Effector memory CD4-positive, alpha-beta T cell (primary cell): ENCODE measurements around the gene BLCAP.

Source experiments
- DNase-seq, 3 donors: peaks; one replicate each; pipeline ENCODE4 v3.0.0-alpha.2; 2020
- H3K27ac ChIP-seq: 2 replicates; pipeline ENCODE4 v1.7.0; 2013; ENCODE audit warnings: mild to moderate bottlenecking, low read length, moderate library complexity; ENCODE audit not compliant: insufficient read depth, poor library complexity, severe bottlenecking
- H3K27me3 ChIP-seq: replicated peaks from 2 replicates; pipeline ENCODE4 v1.7.0; 2013; ENCODE audit warnings: mild to moderate bottlenecking, low read length; ENCODE audit not compliant: insufficient read depth, control insufficient read depth, poor library complexity, severe bottlenecking
- H3K36me3 ChIP-seq: 2 replicates; pipeline ENCODE4 v1.7.0; 2013; ENCODE audit warnings: mild to moderate bottlenecking, low read length, moderate library complexity; ENCODE audit not compliant: control insufficient read depth, insufficient read depth
- H3K4me1 ChIP-seq: 2 replicates; pipeline ENCODE4 v1.7.0; 2013; ENCODE audit warnings: low read length, mild to moderate bottlenecking; ENCODE audit not compliant: control insufficient read depth, insufficient read depth, poor library complexity, severe bottlenecking
- H3K4me3 ChIP-seq: 2 replicates; pipeline ENCODE4 v1.7.0; 2013; ENCODE audit warnings: low read length, low read depth, mild to moderate bottlenecking; ENCODE audit not compliant: insufficient read depth, poor library complexity, severe bottlenecking
- H3K9me3 ChIP-seq: 2 replicates; pipeline ENCODE4 v1.7.0; 2013; ENCODE audit warnings: mild to moderate bottlenecking, low read length, moderate library complexity; ENCODE audit not compliant: control insufficient read depth

The BLCAP gene

DNA sequence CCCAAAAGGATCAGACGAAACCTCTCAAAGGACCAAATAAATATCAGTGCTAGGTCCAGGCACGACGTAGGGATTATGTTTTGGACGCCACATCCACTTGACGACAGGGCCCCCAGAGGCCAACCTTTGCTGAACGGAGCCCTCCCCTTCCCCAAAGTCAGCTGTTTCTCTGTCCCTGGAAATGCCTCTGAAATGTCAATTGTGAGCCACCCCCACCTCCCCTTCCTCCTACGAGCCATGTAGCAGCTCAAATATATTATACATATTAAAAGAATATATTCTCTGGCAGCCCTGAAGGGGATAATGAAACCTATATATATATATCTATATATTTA lies 39.6 kb upstream of the BLCAP start:
- DNase-seq, result no peak
- Histone ChIP-seq H3K27me3 (peaks cover 21% of the 10 kb centered on the region), H3K4me1 (no peaks in the 10 kb centered on the region), H3K9me3 (no peaks in the 10 kb centered on the region), H3K27ac (no peak overlapping the region), H3K36me3 (no peaks in the 10 kb centered on the region), H3K4me3 (no peak overlapping the region)

GRCh38 chr20:37566590-37567330 lies 39.1 kb upstream of the BLCAP start:
- Histone ChIP-seq H3K4me1 (no peaks in the 10 kb centered on the region), H3K4me3 (no peak overlapping the region), H3K27me3 (peaks cover 21% of the 10 kb centered on the region), H3K9me3 (no peaks in the 10 kb centered on the region), H3K36me3 (no peaks in the 10 kb centered on the region), H3K27ac (no peak overlapping the region)
- DNase-seq, result no peak

GRCh38 chr20:37565134-37565811 lies 37.6 kb upstream of the BLCAP start:
- H3K4me3 ChIP-seq, result no peak overlapping the region
- H3K36me3 ChIP-seq, result no peaks in the 10 kb centered on the region
- no peaks in the 10 kb centered on the region for H3K4me1 ChIP-seq
- H3K27me3 ChIP-seq, result peaks cover 21% of the 10 kb centered on the region
- no peak overlapping the region for H3K27ac ChIP-seq
- no peak for DNase-seq
- no peaks in the 10 kb centered on the region for H3K9me3 ChIP-seq

GRCh38 chr20:37564388-37565133 lies 36.9 kb upstream of the BLCAP start:
- no peaks in the 10 kb centered on the region for H3K36me3 ChIP-seq
- no peaks in the 10 kb centered on the region for H3K9me3 ChIP-seq
- H3K4me3 ChIP-seq, result no peak overlapping the region
- H3K27me3 ChIP-seq, result peaks cover 21% of the 10 kb centered on the region
- peak in 1 of 3 donors; percentile 6 for DNase-seq
- no peak overlapping the region for H3K27ac ChIP-seq
- no peaks in the 10 kb centered on the region for H3K4me1 ChIP-seq

- no peaks in the 10 kb centered on the region for H3K9me3 ChIP-seq
- no peak for DNase-seq
- H3K27ac ChIP-seq, result no peak overlapping the region
- H3K4me3 ChIP-seq, result no peak overlapping the region
- no peaks in the 10 kb centered on the region for H3K4me1 ChIP-seq
- no peaks in the 10 kb centered on the region for H3K36me3 ChIP-seq
- peaks cover 21% of the 10 kb centered on the region for H3K27me3 ChIP-seq
These were observed 36.3 kb upstream of the BLCAP start for GRCh38 chr20:37564016-37564387.

DNA sequence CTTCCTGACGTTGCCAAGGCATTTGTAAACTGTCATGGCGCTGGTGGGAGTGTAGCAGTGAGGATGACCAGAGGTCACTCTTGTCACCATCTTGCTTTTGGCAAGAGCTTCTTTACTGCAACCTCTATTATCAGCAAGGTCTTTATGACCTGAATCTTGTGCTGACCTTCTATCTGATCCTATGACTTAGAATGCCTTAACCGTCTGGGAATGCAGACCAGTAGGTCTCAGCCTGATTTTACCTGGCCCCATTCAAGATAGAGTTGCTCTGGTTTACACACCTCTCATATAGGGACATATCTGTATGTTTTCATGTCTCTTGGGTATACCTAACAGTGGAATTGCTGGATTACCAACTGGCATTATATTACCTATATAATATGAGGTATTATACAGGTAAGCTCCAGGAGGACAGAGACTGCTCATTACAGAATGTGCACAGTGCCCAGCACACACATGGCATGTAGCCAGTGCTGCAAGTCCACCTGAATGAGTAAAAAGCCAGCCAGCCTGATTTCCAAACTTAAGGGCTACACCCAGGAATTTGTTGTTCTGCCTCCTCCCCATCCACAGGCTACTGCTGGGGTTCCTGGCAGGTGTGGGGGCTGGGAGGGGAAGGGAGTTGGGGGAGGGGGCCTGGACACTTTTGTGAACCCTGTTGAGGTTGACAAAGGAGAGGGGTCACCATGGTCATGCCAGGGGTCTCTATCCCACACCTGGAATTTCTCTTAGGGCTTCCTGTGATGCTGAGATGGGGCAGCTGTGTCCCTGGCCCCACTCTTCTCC lies 35.2 kb upstream of the BLCAP start:
- peaks cover 21% of the 10 kb centered on the region for H3K27me3 ChIP-seq
- no peaks in the 10 kb centered on the region for H3K9me3 ChIP-seq
- DNase-seq, result no peak
- no peaks in the 10 kb centered on the region for H3K4me1 ChIP-seq
- H3K36me3 ChIP-seq, result no peaks in the 10 kb centered on the region
- H3K27ac ChIP-seq, result no peak overlapping the region
- H3K4me3 ChIP-seq, result no peak overlapping the region

GRCh38 chr20:37560629-37561028 lies 33.0 kb upstream of the BLCAP start:
- Histone ChIP-seq H3K27me3 (peaks cover 21% of the 10 kb centered on the region), H3K27ac (no peak overlapping the region), H3K36me3 (no peaks in the 10 kb centered on the region), H3K4me3 (no peak overlapping the region), H3K9me3 (no peaks in the 10 kb centered on the region), H3K4me1 (no peaks in the 10 kb centered on the region)
- DNase-seq, result no peak

DNA sequence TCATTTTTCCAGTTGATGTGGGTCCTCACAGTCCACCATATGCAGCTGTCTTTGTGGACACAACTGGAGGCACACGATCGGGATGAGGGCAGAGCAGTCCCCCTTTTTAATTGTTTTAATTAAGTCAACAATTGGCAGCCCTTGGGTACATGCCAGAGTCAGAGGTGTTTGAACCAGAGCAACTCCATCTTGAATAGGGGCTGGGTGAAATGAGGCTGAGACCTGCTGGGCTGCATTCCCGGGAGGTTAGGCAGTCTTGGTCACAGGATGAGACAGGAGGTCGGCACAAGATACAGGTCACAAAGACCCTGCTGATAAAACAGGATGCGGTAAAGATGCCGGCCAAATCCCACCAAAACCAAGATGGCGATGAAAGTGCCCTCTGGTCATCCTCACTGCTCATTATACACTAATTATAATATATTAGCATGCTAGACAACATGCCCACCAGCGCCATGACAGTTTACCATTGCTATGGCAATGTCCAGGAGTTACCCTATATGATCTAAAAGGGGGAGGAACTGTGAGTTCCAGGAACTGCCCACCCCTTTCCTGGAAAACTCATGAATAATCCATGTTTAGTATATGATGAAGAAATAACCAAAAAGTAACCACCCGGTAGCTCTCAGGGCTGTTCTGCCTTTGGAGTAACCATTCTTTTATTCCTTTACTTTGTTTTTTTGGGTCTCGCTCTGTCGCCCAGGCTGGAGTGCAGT lies 31.8 kb upstream of the BLCAP start:
- Histone ChIP-seq H3K4me1 (no peaks in the 10 kb centered on the region), H3K9me3 (no peaks in the 10 kb centered on the region), H3K27ac (no peak overlapping the region), H3K36me3 (no peaks in the 10 kb centered on the region), H3K4me3 (no peak overlapping the region), H3K27me3 (peaks cover 15% of the 10 kb centered on the region)
- DNase-seq, result no peak

DNA sequence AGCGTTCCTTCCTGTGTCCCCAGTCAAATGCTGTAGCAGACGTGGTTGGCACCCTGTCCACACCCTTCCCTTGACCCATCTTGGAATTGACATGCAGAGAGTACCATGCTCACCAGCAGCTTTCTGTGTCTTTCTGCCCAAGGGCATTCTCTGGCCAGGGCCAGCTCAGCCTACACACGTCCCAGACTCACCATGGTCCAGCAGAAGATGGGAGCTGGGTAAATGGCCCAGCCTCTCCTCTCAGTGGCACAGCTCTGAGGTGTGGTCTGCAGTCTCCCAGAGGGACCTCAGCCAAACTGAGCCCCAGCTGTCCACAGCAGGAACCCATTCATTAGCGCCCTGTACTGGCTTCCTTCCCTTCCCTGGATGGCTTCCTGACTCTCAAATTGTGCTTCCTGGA lies 31.1 kb upstream of the BLCAP start:
- Histone ChIP-seq H3K27ac (no peak overlapping the region), H3K4me1 (no peaks in the 10 kb centered on the region), H3K4me3 (no peak overlapping the region), H3K36me3 (no peaks in the 10 kb centered on the region), H3K9me3 (no peaks in the 10 kb centered on the region), H3K27me3 (peaks cover 9% of the 10 kb centered on the region)
- no peak for DNase-seq
